CD4-positive, alpha-beta T cell treated with Interleukin-6 at 100 ng/mL for 8 hours (primary cell): Measurements from ENCODE around the gene CACNG6.

Experiments
- DNase-seq: peaks from one replicate; pipeline ENCODE4 v3.0.0-alpha.2; 2020; ENCODE audit warnings: mixed read lengths, low spot score

The CACNG6 gene

DNA sequence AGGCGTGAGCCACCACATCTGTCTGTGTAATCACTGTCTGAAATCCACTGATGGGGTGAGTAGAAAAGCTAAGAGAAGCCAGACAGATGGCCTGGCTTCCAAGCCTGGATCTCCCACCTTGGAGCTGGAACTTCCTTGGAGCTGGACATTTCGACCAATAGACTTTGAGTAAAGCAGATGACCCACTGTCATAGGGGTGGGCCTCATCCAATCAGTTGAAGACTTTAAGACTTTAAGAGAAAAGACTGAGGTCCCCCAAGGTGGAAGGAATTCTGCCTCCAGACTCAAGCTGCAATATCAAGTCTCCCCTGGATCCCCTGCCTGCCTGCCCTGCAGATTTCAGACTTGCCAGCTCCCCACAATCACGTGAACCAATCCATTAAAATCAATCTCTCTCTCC is 51.6 kb downstream of the CACNG6 start:
- no peak for DNase-seq

DNA sequence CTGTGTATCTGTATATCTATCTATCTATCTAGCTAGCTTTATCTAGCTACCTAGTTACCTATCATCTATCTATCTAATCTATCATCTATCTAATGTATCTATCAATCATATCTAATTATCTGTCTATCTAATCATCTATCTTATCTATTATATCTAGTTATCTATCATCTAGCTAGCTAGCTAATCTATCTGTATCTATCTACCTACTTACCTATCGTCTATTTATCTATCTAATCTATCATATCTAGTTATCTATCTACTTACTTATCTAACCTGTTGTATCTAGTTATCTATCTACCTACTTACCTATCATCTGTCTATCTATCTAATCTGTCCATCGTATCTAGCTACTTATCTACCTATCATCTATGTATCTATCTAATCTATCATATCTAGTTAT is 54.3 kb downstream of the CACNG6 start:
- no peak for DNase-seq

DNA sequence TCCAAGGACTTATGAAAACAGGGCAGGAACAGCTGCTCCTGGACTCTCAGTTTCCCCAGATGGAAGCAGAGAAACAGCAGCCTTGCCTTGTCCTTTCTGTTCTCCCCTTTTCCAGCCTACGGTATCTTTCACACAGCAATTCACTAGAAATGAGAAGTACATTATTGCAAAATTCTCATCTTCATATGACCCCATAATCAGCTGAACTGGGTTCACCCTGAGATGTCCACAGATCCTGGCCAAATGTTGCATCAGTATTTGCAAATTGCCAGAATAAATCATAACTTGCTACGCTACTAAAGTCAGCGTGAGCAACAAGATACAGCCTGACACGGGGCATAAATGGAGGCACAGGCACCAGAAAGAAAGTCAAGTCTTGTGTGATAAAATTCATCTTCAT is 56.2 kb downstream of the CACNG6 start:
- no peak for DNase-seq
